ENCODE data around the gene PDLIM3.
A peak's percentile ranks its signal among the peaks of the same experiment; 100 is the strongest.

PDLIM3 gene

DNA sequence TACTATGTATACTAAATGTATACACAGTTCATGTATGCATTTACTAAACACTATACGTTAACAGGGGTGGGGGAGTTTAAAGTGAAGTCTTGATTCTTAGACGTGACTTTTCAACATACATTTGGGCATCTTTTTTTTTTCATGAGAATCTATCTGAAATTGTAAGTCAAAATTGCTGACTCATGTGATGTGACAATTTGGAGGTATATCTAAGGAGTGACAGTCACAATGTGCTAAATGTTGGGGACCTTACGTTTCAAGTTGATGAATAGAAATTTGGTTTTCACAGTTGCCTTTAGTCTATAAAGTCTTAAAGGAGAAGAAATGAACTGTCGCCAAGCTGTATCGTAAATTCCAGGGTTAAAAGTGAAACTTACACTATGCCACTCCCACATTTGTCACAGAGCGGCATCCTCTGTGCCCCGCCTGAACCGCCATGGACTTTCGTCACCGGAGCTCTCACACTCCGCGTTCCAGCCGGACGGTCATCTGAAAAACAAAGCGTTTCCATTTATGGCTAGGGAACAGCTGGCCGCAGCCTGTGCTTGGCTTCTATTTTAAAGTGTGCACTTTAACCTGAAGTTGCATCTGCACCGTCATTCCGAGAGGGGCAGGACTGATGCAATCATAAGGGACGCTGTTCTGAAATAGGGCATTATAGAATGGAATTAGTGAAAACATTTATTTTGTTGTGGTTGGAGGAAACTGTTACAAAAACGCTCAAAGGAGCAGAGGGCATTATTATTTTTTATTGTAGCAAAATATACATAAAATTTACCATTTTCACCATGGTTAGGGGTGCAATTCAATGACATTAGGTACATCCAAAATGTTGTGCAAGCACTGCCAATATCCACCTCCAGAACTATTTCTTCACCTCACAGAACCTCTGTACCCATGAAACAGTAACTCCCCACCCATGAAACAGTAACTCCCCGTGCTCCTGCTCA lies 30.9 kb downstream of the PDLIM3 start:
- DNase-seq (ENCODE audit: low read depth, low spot score) = no peak
- H3K4me1 ChIP-seq (ENCODE audit: control insufficient read depth, insufficient read depth, low read length) = no peaks in the 10 kb centered on the region
- peaks cover 2% of the 10 kb centered on the region for H3K9me3 ChIP-seq (ENCODE audit: control insufficient read depth, insufficient read depth, low read length)
- no peak overlapping the region for H3K27ac ChIP-seq (ENCODE audit: low read length)
- 0 out of 2 replicates have a peak, but pooled peaks cover 2% of the 10 kb centered on the region for H3K36me3 ChIP-seq (ENCODE audit: control insufficient read depth, insufficient read depth, low read length)
- no CpG with 5 or more reads among the region's 21 CpGs for WGBS (ENCODE audit: insufficient coverage, insufficient read length)
- no peak overlapping the region for H3K4me3 ChIP-seq (ENCODE audit: low read length)
- no peaks in the 10 kb centered on the region for H3K27me3 ChIP-seq (ENCODE audit: control insufficient read depth, insufficient read depth, low read length)

DNA sequence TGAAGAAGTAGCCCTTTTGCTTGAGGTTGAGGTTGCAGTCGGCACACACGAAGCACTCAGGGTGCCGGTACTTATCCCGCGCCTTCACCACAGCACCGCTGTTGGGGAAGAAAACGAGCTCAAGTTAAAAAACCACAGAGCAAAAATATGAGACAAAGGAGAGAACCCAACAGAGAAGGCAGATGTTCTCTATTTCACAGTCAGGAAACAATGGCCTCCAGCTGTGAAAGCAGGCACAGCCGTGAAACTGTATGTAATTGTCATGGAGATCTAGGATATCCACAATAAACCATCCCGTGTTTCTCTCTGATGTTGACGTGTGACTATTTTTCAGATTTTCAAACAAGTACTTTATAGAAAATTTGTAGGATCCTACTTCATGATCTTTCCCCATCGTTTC lies 32.9 kb downstream of the PDLIM3 start:
- peaks cover 2% of the 10 kb centered on the region for H3K9me3 ChIP-seq (ENCODE audit: control insufficient read depth, insufficient read depth, low read length)
- H3K27me3 ChIP-seq (ENCODE audit: control insufficient read depth, insufficient read depth, low read length) = no peaks in the 10 kb centered on the region
- DNase-seq (ENCODE audit: low read depth, low spot score) = no peak
- no peak overlapping the region for H3K4me3 ChIP-seq (ENCODE audit: low read length)
- no CpG with 5 or more reads among the region's 11 CpGs for WGBS (ENCODE audit: insufficient coverage, insufficient read length)
- 0 out of 2 replicates have a peak, but pooled peaks cover 2% of the 10 kb centered on the region for H3K36me3 ChIP-seq (ENCODE audit: control insufficient read depth, insufficient read depth, low read length)
- H3K4me1 ChIP-seq (ENCODE audit: control insufficient read depth, insufficient read depth, low read length) = no peaks in the 10 kb centered on the region
- H3K27ac ChIP-seq (ENCODE audit: low read length) = no peak overlapping the region

GRCh38 chr4:185500576-185500975 lies 34.7 kb downstream of the PDLIM3 start:
- Histone ChIP-seq H3K27me3 (ENCODE audit: control insufficient read depth, insufficient read depth, low read length) (no peaks in the 10 kb centered on the region), H3K27ac (ENCODE audit: low read length) (no peak overlapping the region), H3K36me3 (ENCODE audit: control insufficient read depth, insufficient read depth, low read length) (0 out of 2 replicates have a peak, but pooled peaks cover 2% of the 10 kb centered on the region), H3K9me3 (ENCODE audit: control insufficient read depth, insufficient read depth, low read length) (peaks cover 2% of the 10 kb centered on the region), H3K4me1 (ENCODE audit: control insufficient read depth, insufficient read depth, low read length) (no peaks in the 10 kb centered on the region), H3K4me3 (ENCODE audit: low read length) (no peak overlapping the region)
- no CpG with 5 or more reads among the region's 1 CpG for WGBS (ENCODE audit: insufficient coverage, insufficient read length)
- no peak for DNase-seq (ENCODE audit: low read depth, low spot score)

DNA sequence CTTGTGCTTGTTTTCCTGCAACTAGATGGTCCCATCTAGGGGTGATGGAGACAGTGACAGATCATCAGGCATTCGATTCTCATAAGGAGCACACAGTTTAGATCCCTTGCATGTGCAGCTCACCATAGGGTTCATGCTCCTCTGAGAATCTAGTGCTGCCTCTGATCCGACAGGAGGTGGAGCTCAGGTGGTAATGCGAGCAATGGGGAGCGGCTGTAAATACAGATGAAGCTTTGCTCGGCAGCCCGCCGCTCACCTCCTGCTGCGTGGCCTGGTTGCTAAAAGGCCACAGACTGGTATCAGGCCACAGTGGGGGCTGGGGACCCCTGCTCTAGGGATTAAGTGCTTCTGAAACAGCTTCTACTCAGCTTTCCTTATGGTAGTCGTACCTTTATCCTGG lies 35.3 kb downstream of the PDLIM3 start:
- Histone ChIP-seq H3K36me3 (ENCODE audit: control insufficient read depth, insufficient read depth, low read length) (0 out of 2 replicates have a peak, but pooled peaks cover 2% of the 10 kb centered on the region), H3K4me1 (ENCODE audit: control insufficient read depth, insufficient read depth, low read length) (no peaks in the 10 kb centered on the region), H3K27ac (ENCODE audit: low read length) (no peak overlapping the region), H3K9me3 (ENCODE audit: control insufficient read depth, insufficient read depth, low read length) (peaks cover 2% of the 10 kb centered on the region), H3K4me3 (ENCODE audit: low read length) (no peak overlapping the region), H3K27me3 (ENCODE audit: control insufficient read depth, insufficient read depth, low read length) (no peaks in the 10 kb centered on the region)
- no CpG with 5 or more reads among the region's 9 CpGs for WGBS (ENCODE audit: insufficient coverage, insufficient read length)
- no peak for DNase-seq (ENCODE audit: low read depth, low spot score)

DNA sequence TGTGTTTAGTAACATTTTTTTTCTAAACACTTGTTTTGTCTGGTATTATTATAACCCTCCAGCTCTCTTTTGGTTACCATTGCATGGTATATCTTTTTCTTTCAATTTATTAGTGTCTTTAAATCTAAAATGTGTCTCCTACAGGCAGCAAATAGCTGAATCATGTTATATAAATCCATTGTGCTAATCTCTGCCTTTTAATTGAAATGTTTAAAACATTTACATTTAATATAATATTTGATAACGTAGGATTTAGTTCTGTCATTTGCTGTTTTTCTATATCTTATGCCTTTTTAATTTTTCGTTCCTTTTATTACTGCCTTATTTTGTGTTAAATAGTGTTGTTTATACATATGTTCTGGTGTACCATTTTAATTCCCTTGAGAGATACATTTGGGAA lies 46.7 kb downstream of the PDLIM3 start:
- no peak overlapping the region for H3K27ac ChIP-seq (ENCODE audit: low read length)
- no peak overlapping the region for H3K4me3 ChIP-seq (ENCODE audit: low read length)
- no peaks in the 10 kb centered on the region for H3K27me3 ChIP-seq (ENCODE audit: control insufficient read depth, insufficient read depth, low read length)
- no peak for DNase-seq (ENCODE audit: low read depth, low spot score)
- H3K9me3 ChIP-seq (ENCODE audit: control insufficient read depth, insufficient read depth, low read length) = no peaks in the 10 kb centered on the region
- H3K4me1 ChIP-seq (ENCODE audit: control insufficient read depth, insufficient read depth, low read length) = no peaks in the 10 kb centered on the region
- no peaks in the 10 kb centered on the region for H3K36me3 ChIP-seq (ENCODE audit: control insufficient read depth, insufficient read depth, low read length)
- WGBS (ENCODE audit: insufficient coverage, insufficient read length) = no CpG with 5 or more reads among the region's 2 CpGs

DNA sequence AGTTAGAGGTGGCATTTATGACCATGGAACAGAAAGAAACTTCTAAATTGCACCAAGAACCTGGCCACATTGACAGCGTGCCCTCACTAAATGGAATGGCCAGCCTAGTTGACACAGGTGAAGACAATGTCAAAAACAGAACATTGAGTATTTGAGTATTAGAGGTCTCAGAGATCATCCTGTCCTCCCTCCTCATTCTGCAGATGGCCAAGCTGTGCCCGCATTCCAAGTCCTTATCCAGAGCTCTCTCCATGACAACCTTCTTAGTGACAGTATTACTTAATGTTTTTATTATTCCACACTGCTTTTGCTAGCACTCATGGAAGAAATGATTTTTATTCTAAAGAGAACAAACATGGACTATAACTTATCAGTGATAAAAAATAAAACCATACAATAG lies 53.9 kb downstream of the PDLIM3 start:
- no peak overlapping the region for H3K27ac ChIP-seq (ENCODE audit: low read length)
- H3K27me3 ChIP-seq (ENCODE audit: control insufficient read depth, insufficient read depth, low read length) = peaks cover 14% of the 10 kb centered on the region
- no peaks in the 10 kb centered on the region for H3K36me3 ChIP-seq (ENCODE audit: control insufficient read depth, insufficient read depth, low read length)
- DNase-seq (ENCODE audit: low read depth, low spot score) = no peak
- H3K4me1 ChIP-seq (ENCODE audit: control insufficient read depth, insufficient read depth, low read length) = no peaks in the 10 kb centered on the region
- H3K4me3 ChIP-seq (ENCODE audit: low read length) = no peak overlapping the region
- no CpG with 5 or more reads among the region's 2 CpGs for WGBS (ENCODE audit: insufficient coverage, insufficient read length)
- no peaks in the 10 kb centered on the region for H3K9me3 ChIP-seq (ENCODE audit: control insufficient read depth, insufficient read depth, low read length)

GRCh38 chr4:185480016-185480732 lies 55.1 kb downstream of the PDLIM3 start:
- 100% methylated on average over 1 of the region's 15 CpGs for WGBS (ENCODE audit: insufficient coverage, insufficient read length)
- H3K9me3 ChIP-seq (ENCODE audit: control insufficient read depth, insufficient read depth, low read length) = no peaks in the 10 kb centered on the region
- no peak overlapping the region for H3K27ac ChIP-seq (ENCODE audit: low read length)
- H3K27me3 ChIP-seq (ENCODE audit: control insufficient read depth, insufficient read depth, low read length) = peaks cover 14% of the 10 kb centered on the region
- no peak for DNase-seq (ENCODE audit: low read depth, low spot score)
- H3K36me3 ChIP-seq (ENCODE audit: control insufficient read depth, insufficient read depth, low read length) = no peaks in the 10 kb centered on the region
- H3K4me3 ChIP-seq (ENCODE audit: low read length) = no peak overlapping the region
- H3K4me1 ChIP-seq (ENCODE audit: control insufficient read depth, insufficient read depth, low read length) = no peaks in the 10 kb centered on the region

DNA sequence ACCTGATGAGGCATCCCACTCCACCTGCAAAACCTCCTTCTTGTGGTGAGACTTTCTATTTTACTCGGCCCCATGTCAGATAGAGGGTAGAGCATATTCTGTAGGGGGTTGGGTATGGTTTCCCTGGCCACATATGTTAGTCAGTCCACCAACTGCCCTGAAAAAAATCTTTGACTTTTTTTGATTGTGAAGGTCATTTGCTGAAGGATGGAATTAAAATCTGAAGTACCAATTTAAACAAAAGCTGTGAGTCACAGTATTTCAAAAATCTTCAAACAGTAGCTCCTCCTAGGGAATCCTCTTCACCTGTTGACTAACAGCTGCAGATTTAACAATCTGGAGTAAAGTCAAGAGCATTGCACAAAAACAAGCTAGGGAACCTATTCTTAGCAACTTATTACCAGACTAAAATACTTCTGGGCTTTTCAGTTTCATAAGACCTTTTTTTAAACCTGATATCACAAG lies 55.8 kb downstream of the PDLIM3 start:
- WGBS (ENCODE audit: insufficient coverage, insufficient read length) = no CpG with 5 or more reads among the region's 1 CpG
- Histone ChIP-seq H3K9me3 (ENCODE audit: control insufficient read depth, insufficient read depth, low read length) (no peaks in the 10 kb centered on the region), H3K4me3 (ENCODE audit: low read length) (no peak overlapping the region), H3K27me3 (ENCODE audit: control insufficient read depth, insufficient read depth, low read length) (peaks cover 14% of the 10 kb centered on the region), H3K4me1 (ENCODE audit: control insufficient read depth, insufficient read depth, low read length) (no peaks in the 10 kb centered on the region), H3K27ac (ENCODE audit: low read length) (no peak overlapping the region), H3K36me3 (ENCODE audit: control insufficient read depth, insufficient read depth, low read length) (no peaks in the 10 kb centered on the region)
- DNase-seq (ENCODE audit: low read depth, low spot score) = no peak

- no peaks in the 10 kb centered on the region for H3K4me1 ChIP-seq (ENCODE audit: control insufficient read depth, insufficient read depth, low read length)
- H3K27me3 ChIP-seq (ENCODE audit: control insufficient read depth, insufficient read depth, low read length) = no peaks in the 10 kb centered on the region; the same call in 1 of the 2 replicates
- H3K4me3 ChIP-seq (ENCODE audit: low read length) = no peak overlapping the region
- H3K36me3 ChIP-seq (ENCODE audit: control insufficient read depth, insufficient read depth, low read length) = no peaks in the 10 kb centered on the region
- H3K27ac ChIP-seq (ENCODE audit: low read length) = no peak overlapping the region
- no peak for DNase-seq (ENCODE audit: low read depth, low spot score)
- WGBS (ENCODE audit: insufficient coverage, insufficient read length) = no CpG with 5 or more reads among the region's 8 CpGs
- H3K9me3 ChIP-seq (ENCODE audit: control insufficient read depth, insufficient read depth, low read length) = no peaks in the 10 kb centered on the region
Measured at GRCh38 chr4:185473247-185473646, 62.1 kb downstream of the PDLIM3 start.

- H3K27me3 ChIP-seq (ENCODE audit: control insufficient read depth, insufficient read depth, low read length) = no peaks in the 10 kb centered on the region; the same call in 1 of the 2 replicates
- H3K4me1 ChIP-seq (ENCODE audit: control insufficient read depth, insufficient read depth, low read length) = no peaks in the 10 kb centered on the region
- H3K9me3 ChIP-seq (ENCODE audit: control insufficient read depth, insufficient read depth, low read length) = no peaks in the 10 kb centered on the region
- H3K36me3 ChIP-seq (ENCODE audit: control insufficient read depth, insufficient read depth, low read length) = no peaks in the 10 kb centered on the region
- no peak overlapping the region for H3K27ac ChIP-seq (ENCODE audit: low read length)
- no CpG with 5 or more reads among the region's 10 CpGs for WGBS (ENCODE audit: insufficient coverage, insufficient read length)
- no peak for DNase-seq (ENCODE audit: low read depth, low spot score)
- H3K4me3 ChIP-seq (ENCODE audit: low read length) = peak overlapping the region; percentile 77; the same call in 1 of the 2 replicates
Measured at GRCh38 chr4:185472103-185472542, 63.2 kb downstream of the PDLIM3 start.
